Hematopoietic multipotent progenitor cell treated with erythropoietin and hydrocortisone succinate and interleukin-3 and kit ligand, for 17 days (in vitro differentiated cells): ENCODE measurements around the gene SMPD2.

Source experiments
- DNase-seq: peaks from one replicate; pipeline ENCODE4 v3.0.0-alpha.2; 2015; ENCODE audit warnings: low spot score

Gene SMPD2

GRCh38 chr6:109446541-109446940 lies 6.0 kb downstream of the SMPD2 start:
- no peak for DNase-seq

GRCh38 chr6:109447087-109447486 lies 6.6 kb downstream of the SMPD2 start:
- no peak for DNase-seq

- no peak for DNase-seq
These were observed 7.5 kb downstream of the SMPD2 start for GRCh38 chr6:109447878-109448555.

GRCh38 chr6:109448615-109449014 lies 8.1 kb downstream of the SMPD2 start:
- DNase-seq = no peak

- DNase-seq = no peak
These were observed 8.7 kb downstream of the SMPD2 start for GRCh38 chr6:109449064-109449794.

- DNase-seq = no peak
These were observed 9.5 kb downstream of the SMPD2 start for GRCh38 chr6:109449795-109450673.

GRCh38 chr6:109450801-109451200 lies 10.3 kb downstream of the SMPD2 start:
- no peak for DNase-seq

- DNase-seq = no peak
These were observed 10.9 kb downstream of the SMPD2 start for GRCh38 chr6:109451376-109451775.

- DNase-seq = no peak
These were observed 11.7 kb downstream of the SMPD2 start for GRCh38 chr6:109452181-109452580.

GRCh38 chr6:109453156-109453555 lies 12.6 kb downstream of the SMPD2 start:
- DNase-seq = no peak

- no peak for DNase-seq
These were observed 13.3 kb downstream of the SMPD2 start for GRCh38 chr6:109453594-109454495.

GRCh38 chr6:109454496-109455436 lies 14.2 kb downstream of the SMPD2 start:
- DNase-seq = no peak

GRCh38 chr6:109455437-109456110 lies 15.1 kb downstream of the SMPD2 start, which contains the start of gene MICAL1:
TSS of gene MICAL1 (minus strand) at chr6:109455772. CDS start at chr6:109454196, 1,576 bp downstream.
- DNase-seq = peak; percentile 77

- no peak for DNase-seq
These were observed 15.6 kb downstream of the SMPD2 start for GRCh38 chr6:109456111-109456583.

- no peak for DNase-seq
These were observed 16.4 kb downstream of the SMPD2 start for GRCh38 chr6:109456710-109457561.

GRCh38 chr6:109457562-109457996 lies 17.1 kb downstream of the SMPD2 start:
- no peak for DNase-seq

- DNase-seq = no peak
These were observed 18.4 kb downstream of the SMPD2 start for GRCh38 chr6:109458774-109459531.
